Fibroblast of pulmonary artery (primary cell): ENCODE data around the gene ADORA2B.

Experiments used
- DNase-seq: peaks from one replicate; pipeline ENCODE4 v3.0.0-alpha.2; 2010; ENCODE audit warnings: low read depth
- H3K4me3 ChIP-seq: replicated peaks from 2 replicates; pipeline ENCODE4 v1.5.1; 2011; ENCODE audit warnings: low read depth, mild to moderate bottlenecking, control low read depth, low read length, moderate library complexity
- CTCF ChIP-seq: IDR thresholded peaks from 2 replicates; pipeline ENCODE4 v1.5.1; 2011; ENCODE audit warnings: mild to moderate bottlenecking, control low read depth, low read length, inconsistent platforms; ENCODE audit errors: missing control alignments

ADORA2B gene

GRCh38 chr17:15981208-15981607 lies 36.3 kb downstream of the ADORA2B start:
- no peak for TF ChIP-seq CTCF
- H3K4me3 ChIP-seq, result no peak overlapping the region
- DNase-seq, result no peak

GRCh38 chr17:15981646-15982580 lies 37.0 kb downstream of the ADORA2B start:
- no peak for TF ChIP-seq CTCF
- DNase-seq, result peak; percentile 71
- no peak overlapping the region for H3K4me3 ChIP-seq

GRCh38 chr17:15996322-15996721 lies 51.4 kb downstream of the ADORA2B start:
- no peak overlapping the region for H3K4me3 ChIP-seq
- no peak for DNase-seq
- no peak for TF ChIP-seq CTCF

GRCh38 chr17:15998031-15998562 lies 53.2 kb downstream of the ADORA2B start:
- TF ChIP-seq CTCF, result no peak
- DNase-seq, result no peak
- H3K4me3 ChIP-seq, result peak overlapping the region; percentile 1

GRCh38 chr17:15999141-15999973 lies 54.4 kb downstream of the ADORA2B start, which contains the start of the genes TTC19 and ZSWIM7:
TSS of gene TTC19 (plus strand) at chr17:15999824. CDS start at chr17:15999849, 25 bp downstream.
TSS of gene ZSWIM7 (minus strand) at chr17:15999704. CDS start at chr17:15999594, 110 bp downstream.
- peak within 1 kb of the TSS; percentile 74 for H3K4me3 ChIP-seq
- TF ChIP-seq CTCF, result no peak
- peak; percentile 95 for DNase-seq

- H3K4me3 ChIP-seq, result peak overlapping the region; percentile 74
- peak; percentile 42 for DNase-seq
- TF ChIP-seq CTCF, result no peak
Observed at GRCh38 chr17:15999974-16000827, 55.3 kb downstream of the ADORA2B start.
